GM18873 (cell line): ENCODE measurements around the gene FLOT2.
"Not testable (repeated sequence)": the region's sequence is repeated elsewhere in the genome, so short reads cannot be mapped to it uniquely, and the experiment has no call there.

ENCODE experiments used
- ATAC-seq: cut with Tn5 transposase; IDR thresholded peaks from one replicate; pipeline ENCODE4 v1.9.1; 2021; ENCODE audit warnings: mild to moderate bottlenecking, moderate library complexity, moderate number of reproducible peaks; ENCODE audit not compliant: unreplicated experiment, low FRiP score

Gene FLOT2

GRCh38 chr17:28853295-28853694 is 44.2 kb downstream of the FLOT2 start:
- ATAC-seq = no peak

- no peak for ATAC-seq
Observed at GRCh38 chr17:28849281-28849680, 48.3 kb downstream of the FLOT2 start.

- not testable (repeated sequence) for ATAC-seq
Observed at GRCh38 chr17:28848667-28849066, 48.9 kb downstream of the FLOT2 start.

- ATAC-seq = not testable (repeated sequence)
Observed at GRCh38 chr17:28846699-28847098, 50.8 kb downstream of the FLOT2 start.

- ATAC-seq = no peak
Observed at GRCh38 chr17:28846231-28846630, 51.3 kb downstream of the FLOT2 start.

- ATAC-seq = no peak
Observed at GRCh38 chr17:28843816-28844148, 53.8 kb downstream of the FLOT2 start.

- ATAC-seq = no peak
Observed at GRCh38 chr17:28842282-28843012, 55.1 kb downstream of the FLOT2 start, which contains the start of gene FAM222B. Gene FAM222B, minus strand, starts transcription at chr17:28842790. Its CDS starts 76,123 bp downstream, at chr17:28766667.

- ATAC-seq = no peak
Observed at GRCh38 chr17:28841901-28842281, 55.6 kb downstream of the FLOT2 start.

GRCh38 chr17:28839221-28839620 is 58.3 kb downstream of the FLOT2 start:
- no peak for ATAC-seq

- ATAC-seq = not testable (repeated sequence)
Observed at GRCh38 chr17:28836541-28836940, 61.0 kb downstream of the FLOT2 start.

GRCh38 chr17:28834420-28834819 is 63.1 kb downstream of the FLOT2 start:
- no peak for ATAC-seq
